GM10248 (cell line): ENCODE measurements around the gene CYB561D2.

Experiments used
- CTCF ChIA-PET: fragments of 300-600 bp; sonication (Branson Sonifier 250); formaldehyde crosslinking; extraction: SDS; loops from one replicate; lab custom pipeline; 2021; ENCODE audit warnings: antibody characterized with exemption; lab: Yijun Ruan, JAX
- POLR2A ChIA-PET: fragments of 350-650 bp; sonication (Branson Sonifier 250); formaldehyde crosslinking; extraction: SDS; loops from one replicate; lab custom pipeline; 2020; ENCODE audit warnings: antibody characterized with exemption; lab: Yijun Ruan, JAX
- DNase-seq: peaks from one replicate; pipeline ENCODE4 v3.0.0; 2012; ENCODE audit errors: extremely low spot score
- CTCF ChIP-seq: IDR thresholded peaks from 2 replicates; pipeline ENCODE4 v1.5.1; 2012; ENCODE audit warnings: mild to moderate bottlenecking, low read depth; ENCODE audit errors: extremely low read depth, missing control alignments, control extremely low read depth

The CYB561D2 gene

DNA sequence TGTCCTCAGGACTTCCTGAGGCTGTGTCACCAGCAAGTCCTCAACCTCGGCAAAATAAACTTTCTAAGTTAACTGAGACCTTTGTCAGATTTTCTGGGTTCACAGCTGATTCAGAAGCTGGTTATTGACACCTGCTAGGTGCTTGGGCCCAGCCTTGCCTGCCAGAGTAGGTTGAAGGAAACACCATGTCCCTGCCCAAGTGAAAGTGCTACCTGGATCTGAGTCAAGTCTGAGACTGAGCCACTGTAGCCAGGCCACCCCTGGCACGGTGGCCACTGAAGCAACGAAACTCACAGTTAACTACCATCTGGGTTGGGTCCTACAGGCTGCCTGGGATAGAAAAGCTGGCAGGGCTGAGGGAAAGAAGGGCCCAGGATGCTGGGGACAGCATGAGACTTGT lies 36.3 kb upstream of the CYB561D2 start:
- POLR2A ChIA-PET, result interaction anchor here (1.1 kb wide), 1 partner anchor 10 kb away, joined by 3 read pairs; no protein-coding TSS in a partner anchor
- TF ChIP-seq CTCF, result no peak
- CTCF ChIA-PET, result interaction anchor here (1.0 to 2.5 kb wide), 3 partner anchors 9 to 16 kb away, joined by 3 to 18 read pairs (median 5); partner anchors contain the start of gene HYAL2

GRCh38 chr3:50314816-50315215 lies 35.8 kb upstream of the CYB561D2 start:
- no peak for DNase-seq
- ChIA-PET POLR2A (interaction anchor here (1.1 kb wide), 1 partner anchor 9 kb away, joined by 3 read pairs; no protein-coding TSS in a partner anchor), CTCF (interaction anchor here (1.1 to 2.5 kb wide), 5 partner anchors 9 to 55 kb away, joined by 3 to 18 read pairs (median 4); partner anchors contain the start of genes HYAL2, HYAL3 and NAA80)
- TF ChIP-seq CTCF, result no peak

More for the DNA sequence above, 36.3 kb upstream of the CYB561D2 start:
- no peak for DNase-seq

DNA sequence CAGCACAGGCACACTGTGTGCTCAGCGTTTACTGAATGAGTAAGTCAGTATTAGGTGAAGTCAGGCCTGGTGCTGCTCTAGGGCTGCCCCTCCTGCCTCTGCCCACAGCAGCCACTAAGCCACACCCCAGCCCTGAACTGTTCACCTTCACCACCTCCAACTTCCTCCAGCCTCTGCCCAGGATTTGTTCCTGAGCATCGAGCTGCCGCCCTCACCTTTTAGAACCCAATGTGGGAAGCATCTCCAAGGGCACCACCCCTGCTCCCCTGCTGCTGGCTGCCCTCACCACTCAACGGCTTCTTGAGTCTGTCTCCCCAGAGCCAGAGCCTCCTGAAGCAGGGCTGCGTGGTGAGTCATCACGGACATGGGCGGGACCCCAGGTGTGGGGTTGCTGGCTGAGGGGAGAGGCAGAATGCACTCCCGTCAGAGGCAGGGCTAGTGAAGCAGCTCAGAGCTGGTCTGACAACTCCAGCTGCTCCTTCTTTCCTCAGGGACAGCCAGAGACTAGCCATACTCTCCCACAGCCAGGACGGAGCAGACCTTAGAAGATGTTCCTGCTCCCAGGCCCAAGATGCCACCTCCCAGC lies 33.9 kb upstream of the CYB561D2 start:
- DNase-seq, result no peak
- ChIA-PET POLR2A (no interaction called here), CTCF (interaction anchor here (0.9 to 1.8 kb wide), 2 partner anchors 9 to 11 kb away, joined by 3 to 4 read pairs; partner anchors contain the start of gene TUSC2)
- TF ChIP-seq CTCF, result no peak

GRCh38 chr3:50317300-50317699 lies 33.4 kb upstream of the CYB561D2 start:
- DNase-seq, result no peak
- CTCF ChIA-PET, result interaction anchor here (0.9 to 1.8 kb wide), 4 partner anchors 10 to 70 kb away, joined by 3 to 4 read pairs (median 4); partner anchors contain the start of gene TUSC2

GRCh38 chr3:50318163-50318562 lies 32.5 kb upstream of the CYB561D2 start:
- POLR2A ChIA-PET, result interaction anchor here (0.6 kb wide), 1 partner anchor 19 kb away, joined by 3 read pairs; the partner anchor contains the start of genes HYAL3 and NAA80
- DNase-seq, result no peak
- CTCF ChIA-PET, result interaction anchor here (1.1 to 1.8 kb wide), 5 partner anchors 10 to 71 kb away, joined by 3 to 7 read pairs (median 4); partner anchors contain the start of gene TUSC2
- no peak for TF ChIP-seq CTCF

More at GRCh38 chr3:50317300-50317699, 33.4 kb upstream of the CYB561D2 start:
- POLR2A ChIA-PET, result interaction anchor here (0.6 kb wide), 1 partner anchor 18 kb away, joined by 3 read pairs; the partner anchor contains the start of genes HYAL3 and NAA80
- TF ChIP-seq CTCF, result no peak

GRCh38 chr3:50318615-50319014 lies 32.0 kb upstream of the CYB561D2 start:
- ChIA-PET POLR2A (no interaction called here), CTCF (interaction anchor here (0.9 to 1.5 kb wide), 6 partner anchors 9 to 72 kb away, joined by 3 to 7 read pairs (median 4); partner anchors contain the start of gene TUSC2)
- no peak for TF ChIP-seq CTCF
- no peak for DNase-seq
